Endometrial microvascular endothelial cells (primary cell): ENCODE data around the gene PPIF. TPM values are rescaled to one million over a fixed set of nuclear protein-coding genes. Genes with fewer than 3 reads are reported as not detected.

ENCODE experiments used
- in situ Hi-C: cut with HindIII; loops from 2 replicates; pipeline ENCODE4 v1.10.0; 2017; ENCODE audit warnings: low sequenced_read_pairs, low pct_unique_long_range_greater_than_20kb; ENCODE audit errors: inconsistent ontology term
- total RNA-seq: library from RNA; depleted of rRNA; stranded (reverse); fragments of >200 nt; gene quantifications from one replicate; pipeline ENCODE4 v1.2.3, GENCODE V29; 2015; ENCODE audit errors: inconsistent ontology term

The PPIF gene
- total RNA-seq, 1 donor from 2014 or later = 58.5 TPM

- in situ Hi-C loops = loop anchor here (25.0 kb wide), 1 partner anchor 159 kb away; no protein-coding TSS in a partner anchor
Measured at GRCh38 chr10:79328147-79328701, 19.0 kb upstream of the PPIF start.

- in situ Hi-C loops = loop anchor here (25.0 kb wide), 1 partner anchor 158 kb away; no protein-coding TSS in a partner anchor
Measured at GRCh38 chr10:79328737-79329504, 18.3 kb upstream of the PPIF start.

GRCh38 chr10:79329529-79329928 lies 17.7 kb upstream of the PPIF start:
- in situ Hi-C loops = loop anchor here (25.0 kb wide), 1 partner anchor 158 kb away; no protein-coding TSS in a partner anchor

- in situ Hi-C loops = loop anchor here (25.0 kb wide), 1 partner anchor 156 kb away; no protein-coding TSS in a partner anchor
Measured at GRCh38 chr10:79331226-79331625, 16.0 kb upstream of the PPIF start.

GRCh38 chr10:79331709-79332108 lies 15.6 kb upstream of the PPIF start:
- in situ Hi-C loops = loop anchor here (25.0 kb wide), 1 partner anchor 156 kb away; no protein-coding TSS in a partner anchor

- in situ Hi-C loops = loop anchor here (25.0 kb wide), 1 partner anchor 155 kb away; no protein-coding TSS in a partner anchor
Measured at GRCh38 chr10:79332610-79333315, 14.5 kb upstream of the PPIF start.

GRCh38 chr10:79333513-79333912 lies 13.8 kb upstream of the PPIF start:
- in situ Hi-C loops = loop anchor here (25.0 kb wide), 1 partner anchor 154 kb away; no protein-coding TSS in a partner anchor

GRCh38 chr10:79334573-79334972 lies 12.7 kb upstream of the PPIF start:
- in situ Hi-C loops = loop anchor here (25.0 kb wide), 1 partner anchor 153 kb away; no protein-coding TSS in a partner anchor

- in situ Hi-C loops = loop anchor here (25.0 kb wide), 1 partner anchor 152 kb away; no protein-coding TSS in a partner anchor
Measured at GRCh38 chr10:79335094-79335469, 12.2 kb upstream of the PPIF start.

GRCh38 chr10:79335470-79336235 lies 11.6 kb upstream of the PPIF start:
- in situ Hi-C loops = loop anchor here (25.0 kb wide), 1 partner anchor 152 kb away; no protein-coding TSS in a partner anchor

- in situ Hi-C loops = loop anchor here (25.0 kb wide), 1 partner anchor 151 kb away; no protein-coding TSS in a partner anchor
Measured at GRCh38 chr10:79336276-79336675, 11.0 kb upstream of the PPIF start.

- in situ Hi-C loops = loop anchor here (25.0 kb wide), 1 partner anchor 151 kb away; no protein-coding TSS in a partner anchor
Measured at GRCh38 chr10:79336739-79337138, 10.5 kb upstream of the PPIF start.

GRCh38 chr10:79337783-79338469 lies 9.3 kb upstream of the PPIF start:
- in situ Hi-C loops = loop anchor here (25.0 kb wide), 1 partner anchor 149 kb away; no protein-coding TSS in a partner anchor

- in situ Hi-C loops = loop anchor here (25.0 kb wide), 1 partner anchor 148 kb away; no protein-coding TSS in a partner anchor
Measured at GRCh38 chr10:79339266-79339665, 8.0 kb upstream of the PPIF start.

GRCh38 chr10:79340646-79341244 lies 6.5 kb upstream of the PPIF start:
- in situ Hi-C loops = loop anchor here (25.0 kb wide), 1 partner anchor 147 kb away; no protein-coding TSS in a partner anchor

- in situ Hi-C loops = loop anchor here (25.0 kb wide), 1 partner anchor 145 kb away; no protein-coding TSS in a partner anchor
Measured at GRCh38 chr10:79342295-79342761, 4.9 kb upstream of the PPIF start.
